Mesodermal cell (in vitro differentiated cells): ENCODE data around the gene ANKMY2.

Experiments used
- H3K27ac ChIP-seq: 2 replicates; pipeline ENCODE4 v1.7.0; 2013; ENCODE audit warnings: mild to moderate bottlenecking, low read depth, low read length, moderate library complexity; ENCODE audit not compliant: severe bottlenecking
- H3K36me3 ChIP-seq: 2 replicates; pipeline ENCODE4 v1.7.1; 2013; ENCODE audit warnings: mild to moderate bottlenecking, low read length, moderate library complexity; ENCODE audit not compliant: control insufficient read depth, insufficient read depth
- H3K4me1 ChIP-seq: one replicate; pipeline ENCODE4 v1.7.1; 2013; ENCODE audit warnings: mild to moderate bottlenecking, low read length; ENCODE audit not compliant: insufficient read depth, control insufficient read depth, poor library complexity, severe bottlenecking
- H3K4me3 ChIP-seq: 2 replicates; pipeline ENCODE4 v1.7.0; 2013; ENCODE audit warnings: low read length, control low read depth, mild to moderate bottlenecking; ENCODE audit not compliant: insufficient read depth, poor library complexity, severe bottlenecking; ENCODE audit errors: extremely low read depth
- H3K9me3 ChIP-seq: 2 replicates; pipeline ENCODE4 v1.7.1; 2013; ENCODE audit warnings: mild to moderate bottlenecking, low read length, moderate library complexity; ENCODE audit not compliant: control insufficient read depth
- WGBS, 2 experiments: methylation state at CpG; one replicate each; pipeline ENCODE4 v1.1.5; 2013; ENCODE audit warnings: missing lambda C conversion rate in 2 of 2; ENCODE audit not compliant: insufficient coverage in 2 of 2; 5-methylcytosine and 5-hydroxymethylcytosine counted together

The ANKMY2 gene

GRCh38 chr7:16646472-16647072 is 1.0 kb upstream of the ANKMY2 start:
- Histone ChIP-seq H3K36me3 (peaks cover 14% of the 10 kb centered on the region), H3K4me1 (peaks cover 28% of the 10 kb centered on the region), H3K27ac (peak overlapping the region; percentile 99), H3K9me3 (no peaks in the 10 kb centered on the region), H3K4me3 (peak overlapping the region; percentile 80)
- WGBS, 2 experiments, result 0% methylated on average over 5 to 15 of the region's 29 CpGs

DNA sequence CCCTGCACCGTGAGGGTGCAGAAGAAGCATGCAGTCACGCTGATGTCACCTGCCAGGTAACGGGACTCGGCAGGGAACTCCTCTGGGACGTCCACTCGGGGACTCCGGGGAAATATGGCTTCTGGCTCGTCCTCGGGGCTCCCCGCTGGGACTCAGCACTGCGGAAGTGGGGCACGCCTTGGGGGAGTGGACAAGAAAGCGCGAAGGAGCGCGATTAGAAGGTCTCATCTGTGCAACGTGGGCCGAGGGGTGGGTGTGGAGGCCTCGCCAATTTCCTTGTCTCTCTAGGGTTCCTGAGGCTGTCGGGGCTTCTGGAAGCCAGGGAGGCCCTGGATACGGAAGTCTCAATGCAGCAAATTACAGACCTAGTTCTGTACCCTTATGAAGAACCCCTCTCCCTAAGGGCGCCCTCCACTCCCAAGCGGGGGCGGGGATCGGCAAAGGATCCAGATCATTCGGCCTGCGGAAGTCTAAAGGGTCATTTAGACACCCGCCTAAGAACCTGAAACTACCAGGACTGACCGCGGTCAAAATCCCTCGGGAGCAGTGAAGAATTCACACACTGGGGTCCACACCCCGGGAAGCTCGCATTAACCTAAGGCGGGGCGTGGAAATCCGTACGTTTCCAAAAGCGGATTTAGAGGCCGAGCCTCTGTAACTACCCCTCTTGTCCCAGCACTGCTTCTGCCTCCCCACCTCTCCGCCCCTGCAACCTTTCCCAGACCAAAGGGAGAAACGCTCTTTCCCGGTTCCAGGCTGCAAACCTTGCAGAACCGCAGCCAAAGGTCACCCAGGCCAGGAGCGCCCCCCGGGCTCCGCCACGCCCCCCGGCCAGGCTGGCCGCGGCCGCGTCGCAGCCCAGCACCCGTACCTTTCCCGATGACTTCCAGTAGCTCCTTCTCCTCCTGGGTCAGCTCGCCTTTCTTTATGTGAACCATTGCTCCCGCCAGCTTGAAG is 640 bp downstream of the ANKMY2 start:
- H3K9me3 ChIP-seq, result no peaks in the 10 kb centered on the region
- H3K4me1 ChIP-seq, result peaks cover 25% of the 10 kb centered on the region
- H3K27ac ChIP-seq, result peak overlapping the region; percentile 99
- H3K36me3 ChIP-seq, result peaks cover 11% of the 10 kb centered on the region
- WGBS, 2 experiments, result 1% methylated on average over 42 to 45 of the region's 57 CpGs
- H3K4me3 ChIP-seq, result peak overlapping the region; percentile 80

DNA sequence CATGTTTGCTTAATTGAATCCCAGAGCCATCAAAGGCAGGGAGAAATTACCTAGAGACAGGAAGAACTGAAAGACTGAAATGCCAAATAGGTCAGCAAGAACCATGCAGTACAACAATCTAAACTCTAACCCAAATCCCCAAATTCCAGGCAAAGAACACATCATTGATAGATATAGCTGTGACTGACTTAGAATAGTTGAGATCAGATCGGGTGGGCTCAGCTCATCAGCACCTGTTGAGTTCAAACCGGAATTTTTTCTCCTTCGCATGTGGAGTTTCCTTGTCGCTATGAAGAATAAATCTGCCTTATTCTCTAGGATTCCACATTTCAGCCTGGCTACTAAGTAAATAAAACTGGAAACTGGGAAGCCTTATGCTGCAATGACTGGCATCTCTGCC is 1.4 kb downstream of the ANKMY2 start:
- WGBS, 2 experiments, result 82 to 84% methylated on average over 3 to 4 of the region's 4 CpGs
- Histone ChIP-seq H3K36me3 (peaks cover 15% of the 10 kb centered on the region), H3K27ac (no peak overlapping the region), H3K9me3 (no peaks in the 10 kb centered on the region), H3K4me3 (peak overlapping the region; percentile 80), H3K4me1 (peaks cover 23% of the 10 kb centered on the region)

GRCh38 chr7:16638282-16639280 is 7.0 kb downstream of the ANKMY2 start:
- no peaks in the 10 kb centered on the region for H3K9me3 ChIP-seq
- H3K4me3 ChIP-seq, result no peak overlapping the region
- H3K36me3 ChIP-seq, result peaks cover 23% of the 10 kb centered on the region
- no peak overlapping the region for H3K27ac ChIP-seq
- 83% methylated on average over 1 to 3 of the region's 7 CpGs for WGBS, 2 experiments
- H3K4me1 ChIP-seq, result no peaks in the 10 kb centered on the region

DNA sequence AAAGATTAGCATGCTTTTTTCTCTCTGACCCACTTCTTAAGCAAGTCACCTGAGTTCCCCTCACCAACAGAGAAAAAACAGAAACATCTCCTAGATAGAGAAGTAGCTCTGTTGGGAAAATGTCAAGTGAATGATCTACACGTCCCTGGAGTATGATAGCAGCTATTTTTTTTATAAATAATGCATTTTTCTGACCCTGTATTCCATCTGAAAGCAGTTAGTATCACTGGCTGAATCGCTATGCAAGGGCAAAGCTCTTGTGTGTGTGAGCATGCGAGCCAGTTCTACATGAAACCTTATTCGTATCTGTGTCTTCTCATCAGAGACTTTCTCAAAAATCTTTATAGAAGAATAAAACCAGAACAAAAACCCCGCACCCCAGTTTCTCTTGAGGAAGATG is 8.2 kb downstream of the ANKMY2 start:
- H3K9me3 ChIP-seq, result no peaks in the 10 kb centered on the region
- peaks cover 14% of the 10 kb centered on the region for H3K36me3 ChIP-seq
- H3K27ac ChIP-seq, result no peak overlapping the region
- WGBS, 2 experiments, result 94 to 100% methylated on average over 2 to 3 of the region's 5 CpGs
- H3K4me1 ChIP-seq, result no peaks in the 10 kb centered on the region
- H3K4me3 ChIP-seq, result no peak overlapping the region

GRCh38 chr7:16636555-16637101 is 8.9 kb downstream of the ANKMY2 start:
- Histone ChIP-seq H3K4me1 (no peaks in the 10 kb centered on the region), H3K4me3 (no peak overlapping the region), H3K27ac (no peak overlapping the region), H3K9me3 (no peaks in the 10 kb centered on the region), H3K36me3 (peaks cover 14% of the 10 kb centered on the region)
- 100% methylated on average over 1 of the region's 1 CpG; no CpG with 5 or more reads in 1 of the 2 experiments for WGBS, 2 experiments

DNA sequence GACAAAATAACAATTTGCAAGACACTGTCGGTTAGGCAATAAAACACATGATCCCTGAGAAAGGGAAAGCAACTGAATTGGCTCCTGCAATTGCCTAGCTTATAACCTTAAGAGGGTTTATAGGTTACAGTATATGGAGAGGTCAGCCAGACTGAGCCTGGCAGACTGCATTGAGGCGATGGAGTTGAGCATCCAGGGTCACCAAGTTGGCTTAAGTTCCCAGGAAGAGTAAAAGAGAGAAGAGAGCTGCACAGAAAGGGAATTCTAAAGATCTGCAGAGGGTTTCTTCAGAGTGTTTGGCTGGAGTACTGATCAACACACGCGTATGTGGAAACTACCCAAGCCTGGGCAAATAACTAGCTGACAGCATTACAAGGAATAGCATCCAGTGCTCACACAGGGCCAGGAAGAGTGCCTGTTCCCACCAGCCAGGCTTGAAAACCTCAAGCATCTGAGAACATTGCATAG is 11.2 kb downstream of the ANKMY2 start:
- H3K27ac ChIP-seq, result no peak overlapping the region
- H3K9me3 ChIP-seq, result no peaks in the 10 kb centered on the region
- WGBS, 2 experiments, result 87 to 90% methylated on average over 3 of the region's 4 CpGs
- no peaks in the 10 kb centered on the region for H3K4me1 ChIP-seq
- H3K36me3 ChIP-seq, result peaks cover 10% of the 10 kb centered on the region
- no peak overlapping the region for H3K4me3 ChIP-seq

DNA sequence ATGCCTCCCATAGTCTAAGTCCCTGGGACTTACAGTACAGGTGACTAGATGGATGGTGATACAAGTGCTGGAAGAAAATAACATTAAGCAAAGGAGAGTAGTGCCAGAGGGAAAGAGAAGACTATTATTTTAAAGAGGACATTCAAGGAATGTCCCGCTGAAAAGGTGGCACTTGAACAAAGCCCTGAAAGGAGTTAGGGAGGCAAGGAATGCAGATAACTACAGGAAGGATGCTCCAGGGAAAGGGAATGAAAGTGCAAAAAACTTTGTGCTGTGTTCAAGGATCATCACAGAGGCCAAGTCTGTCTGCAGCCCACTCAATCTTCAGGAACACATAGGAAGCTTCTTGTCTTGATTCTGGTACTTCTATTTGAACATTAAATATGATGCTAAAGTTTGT is 14.9 kb downstream of the ANKMY2 start:
- no peaks in the 10 kb centered on the region for H3K4me1 ChIP-seq
- H3K27ac ChIP-seq, result no peak overlapping the region
- WGBS, 2 experiments, result 18 to 23% methylated on average over 1 of the region's 1 CpG

DNA sequence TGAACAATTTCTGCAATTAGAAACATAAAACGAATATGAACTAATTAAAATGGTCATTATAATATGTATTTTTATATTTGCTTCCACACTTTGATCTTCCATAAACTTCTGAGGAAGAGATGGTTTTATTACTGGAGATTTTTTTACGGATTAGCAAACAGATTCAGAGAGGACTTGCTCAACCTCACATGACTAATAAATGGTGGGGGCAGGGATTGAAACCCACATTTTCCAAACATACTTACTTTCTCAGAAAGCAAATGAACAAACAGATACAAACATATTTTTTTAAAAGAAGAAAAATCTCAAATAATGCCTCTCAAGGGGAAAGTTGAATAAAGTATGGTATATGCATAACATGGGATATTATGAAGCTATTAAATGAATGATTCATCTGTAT is 18.3 kb downstream of the ANKMY2 start:
- WGBS, 2 experiments, result no CpG with 5 or more reads among the region's 2 CpGs

More for the DNA sequence above, 14.9 kb downstream of the ANKMY2 start:
- H3K9me3 ChIP-seq, result no peaks in the 10 kb centered on the region
- H3K4me3 ChIP-seq, result no peak overlapping the region
- peaks cover 5% of the 10 kb centered on the region for H3K36me3 ChIP-seq

GRCh38 chr7:16626388-16626787 is 19.2 kb downstream of the ANKMY2 start:
- H3K36me3 ChIP-seq, result peaks cover 18% of the 10 kb centered on the region
- no CpG with 5 or more reads among the region's 2 CpGs for WGBS, 2 experiments
- no peaks in the 10 kb centered on the region for H3K4me1 ChIP-seq

More for the DNA sequence above, 18.3 kb downstream of the ANKMY2 start:
- Histone ChIP-seq H3K4me1 (no peaks in the 10 kb centered on the region), H3K4me3 (no peak overlapping the region), H3K36me3 (peaks cover 10% of the 10 kb centered on the region), H3K9me3 (no peaks in the 10 kb centered on the region), H3K27ac (no peak overlapping the region)

More at GRCh38 chr7:16626388-16626787, 19.2 kb downstream of the ANKMY2 start:
- no peaks in the 10 kb centered on the region for H3K9me3 ChIP-seq
- no peak overlapping the region for H3K4me3 ChIP-seq
- no peak overlapping the region for H3K27ac ChIP-seq
